Measurements from ENCODE around the gene GMEB2.

The GMEB2 gene

GRCh38 chr20:63598479-63599395 is 28.2 kb downstream of the GMEB2 start:
- in situ Hi-C loops (cut with MboI; ENCODE audit: low pct_unique_long_range_greater_than_20kb, low sequenced_read_pairs, unreplicated experiment) = no loop called here
- no peak for DNase-seq (ENCODE audit: low spot score)
- no peak for TF ChIP-seq CTCF (IDR thresholded peaks at IDR 0.05; ENCODE audit: extremely low read depth, insufficient read depth, missing control alignments)

- in situ Hi-C loops (cut with MboI; ENCODE audit: low pct_unique_long_range_greater_than_20kb, low sequenced_read_pairs, unreplicated experiment) = no loop called here
- no peak for TF ChIP-seq CTCF (IDR thresholded peaks at IDR 0.05; ENCODE audit: extremely low read depth, insufficient read depth, missing control alignments)
- DNase-seq (ENCODE audit: low spot score) = no peak
Measured at GRCh38 chr20:63597651-63598478, 29.0 kb downstream of the GMEB2 start.

- in situ Hi-C loops (cut with MboI; ENCODE audit: low pct_unique_long_range_greater_than_20kb, low sequenced_read_pairs, unreplicated experiment) = no loop called here
- DNase-seq (ENCODE audit: low spot score) = no peak
- no peak for TF ChIP-seq CTCF (IDR thresholded peaks at IDR 0.05; ENCODE audit: extremely low read depth, insufficient read depth, missing control alignments)
Measured at GRCh38 chr20:63596423-63596822, 30.5 kb downstream of the GMEB2 start.

- TF ChIP-seq CTCF (IDR thresholded peaks at IDR 0.05; ENCODE audit: extremely low read depth, insufficient read depth, missing control alignments) = no peak
- in situ Hi-C loops (cut with MboI; ENCODE audit: low pct_unique_long_range_greater_than_20kb, low sequenced_read_pairs, unreplicated experiment) = no loop called here
- no peak for DNase-seq (ENCODE audit: low spot score)
Measured at GRCh38 chr20:63595416-63596127, 31.3 kb downstream of the GMEB2 start.

GRCh38 chr20:63594043-63594561 is 32.8 kb downstream of the GMEB2 start:
- in situ Hi-C loops (cut with MboI; ENCODE audit: low pct_unique_long_range_greater_than_20kb, low sequenced_read_pairs, unreplicated experiment) = no loop called here
- no peak for DNase-seq (ENCODE audit: low spot score)
- no peak for TF ChIP-seq CTCF (IDR thresholded peaks at IDR 0.05; ENCODE audit: extremely low read depth, insufficient read depth, missing control alignments)

GRCh38 chr20:63592661-63593060 is 34.2 kb downstream of the GMEB2 start:
- DNase-seq (ENCODE audit: low spot score) = no peak
- TF ChIP-seq CTCF (IDR thresholded peaks at IDR 0.05; ENCODE audit: extremely low read depth, insufficient read depth, missing control alignments) = no peak
- in situ Hi-C loops (cut with MboI; ENCODE audit: low pct_unique_long_range_greater_than_20kb, low sequenced_read_pairs, unreplicated experiment) = no loop called here

Measured in GM13977 (cell line).